ENCODE results near the gene MCHR1. TPM values are rescaled to one million over a fixed set of nuclear protein-coding genes. Genes with fewer than 3 reads are reported as not detected.

MCHR1 gene
- total and polyA plus RNA-seq, 4 donors, result 0.23 to 2.4 (median 1.1) TPM

DNA sequence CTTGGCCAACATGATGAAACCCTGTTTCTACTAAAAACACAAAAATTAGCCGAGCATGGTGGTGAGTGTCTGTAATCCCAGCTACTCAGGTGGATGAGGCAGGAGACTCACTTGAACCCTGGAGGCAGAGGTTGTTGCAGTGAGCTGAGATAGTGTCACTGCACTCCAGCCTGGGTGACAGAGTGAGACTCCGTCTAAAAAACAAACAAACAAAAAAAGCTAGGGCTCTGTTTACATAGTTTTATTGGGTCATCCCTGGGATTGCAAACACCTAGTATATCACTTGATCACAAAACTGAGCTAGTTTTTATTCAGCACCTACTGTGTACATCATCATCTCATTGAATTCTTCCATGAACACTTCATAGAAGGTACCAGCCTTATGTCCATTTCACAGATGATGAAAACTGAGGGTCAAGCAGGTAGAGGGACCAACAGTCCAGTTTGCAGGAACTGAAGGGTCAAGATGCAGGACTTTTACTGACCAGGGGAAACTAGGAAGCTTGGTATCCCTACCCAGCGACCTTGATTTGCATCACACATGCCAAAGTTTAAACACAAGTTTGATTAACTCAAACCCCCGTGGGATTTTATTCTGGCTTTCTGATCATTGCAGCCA is 33.6 kb upstream of the MCHR1 start:
- H3K27ac ChIP-seq (ENCODE audit: low read depth in 1 of 2, low read length in 2 of 2), result no peak overlapping the region
- peaks cover 0 to 5% (median 0%) of the 10 kb centered on the region in 4 donors for H3K4me1 ChIP-seq (ENCODE audit: control insufficient read depth in 4 of 4, insufficient read depth in 4 of 4, low read length in 3 of 4)
- H3K27me3 ChIP-seq (ENCODE audit: control insufficient read depth in 4 of 4, insufficient read depth in 4 of 4, low read length in 3 of 4), result no peaks in the 10 kb centered on the region
- no peak for DNase-seq (ENCODE audit: low spot score)
- no peak overlapping the region for H3K4me3 ChIP-seq (ENCODE audit: low read depth in 1 of 3, low read length in 3 of 3)
- WGBS, result 38% methylated on average over 4 of the region's 4 CpGs
- H3K9me3 ChIP-seq (ENCODE audit: control insufficient read depth in 4 of 4, low read length in 3 of 4), result no peaks in the 10 kb centered on the region
- no peaks in the 10 kb centered on the region for H3K36me3 ChIP-seq (ENCODE audit: control insufficient read depth in 4 of 4, insufficient read depth in 3 of 4, low read depth in 1 of 4, low read length in 3 of 4)
- H3K9ac ChIP-seq (ENCODE audit: low read depth in 1 of 2, low read length in 2 of 2), result no peak overlapping the region
- no peak for TF ChIP-seq HNF4G (IDR thresholded peaks at IDR 0.05)
- no peak for TF ChIP-seq EGR1 (IDR thresholded peaks at IDR 0.05; ENCODE audit: low read depth in 2 of 2)
- TF ChIP-seq, protein P1, sequence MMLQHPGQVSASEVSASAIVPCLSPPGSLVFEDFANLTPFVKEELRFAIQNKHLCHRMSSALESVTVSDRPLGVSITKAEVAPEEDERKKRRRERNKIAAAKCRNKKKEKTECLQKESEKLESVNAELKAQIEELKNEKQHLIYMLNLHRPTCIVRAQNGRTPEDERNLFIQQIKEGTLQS (IDR thresholded peaks at IDR 0.05), result no peak
- TF ChIP-seq RAD21 (IDR thresholded peaks at IDR 0.05), result no peak
- no peak for TF ChIP-seq CTCF (IDR thresholded peaks at IDR 0.05; ENCODE audit: low read depth, low read length, missing input control)
- TF ChIP-seq RXRA (IDR thresholded peaks at IDR 0.05), result no peak
- TF ChIP-seq NR2F2 (IDR thresholded peaks at IDR 0.05), result no peak
- TF ChIP-seq HNF4A (conservative IDR thresholded peaks at IDR 0.05), result no peak
- no peak for TF ChIP-seq FOXA2 (IDR thresholded peaks at IDR 0.05)
- TF ChIP-seq ZBTB33 (IDR thresholded peaks at IDR 0.05), result no peak
- no peak for TF ChIP-seq GABPA (IDR thresholded peaks at IDR 0.05 in 1 of 2, conservative IDR thresholded peaks at IDR 0.05 in 1 of 2)
- no peak for TF ChIP-seq SP1 (IDR thresholded peaks at IDR 0.05)
- TF ChIP-seq TAF1 (conservative IDR thresholded peaks at IDR 0.05), result no peak

DNA sequence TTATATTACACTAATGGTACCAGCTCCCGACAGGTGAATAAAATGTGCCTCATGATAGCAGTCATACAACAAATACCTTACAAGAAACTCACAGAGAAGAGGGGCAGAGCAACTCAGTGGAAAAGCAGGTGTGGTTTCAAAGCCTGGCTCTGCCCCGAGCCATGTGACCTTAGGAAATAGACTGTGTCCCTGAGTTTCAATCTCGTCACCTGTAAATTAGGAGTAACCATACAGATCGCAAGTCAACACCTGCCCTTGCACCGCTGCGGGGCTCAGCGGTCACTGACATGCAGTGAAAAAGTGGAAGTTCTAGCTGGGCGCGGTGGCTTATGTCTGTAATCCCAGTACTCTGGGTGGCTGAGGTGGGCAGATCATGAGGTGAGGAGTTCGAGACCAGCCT is 30.9 kb upstream of the MCHR1 start:
- DNase-seq (ENCODE audit: low spot score), result no peak

More for the DNA sequence above, 30.9 kb upstream of the MCHR1 start:
- H3K36me3 ChIP-seq (ENCODE audit: control insufficient read depth in 4 of 4, insufficient read depth in 3 of 4, low read depth in 1 of 4, low read length in 3 of 4), result no peaks in the 10 kb centered on the region
- H3K4me3 ChIP-seq (ENCODE audit: low read depth in 1 of 3, low read length in 3 of 3), result no peak overlapping the region
- no peak overlapping the region for H3K27ac ChIP-seq (ENCODE audit: low read depth in 1 of 2, low read length in 2 of 2)
- TF ChIP-seq RXRA (IDR thresholded peaks at IDR 0.05), result no peak
- no peak for TF ChIP-seq TAF1 (conservative IDR thresholded peaks at IDR 0.05)
- TF ChIP-seq HNF4A (conservative IDR thresholded peaks at IDR 0.05), result no peak
- TF ChIP-seq HNF4G (IDR thresholded peaks at IDR 0.05), result no peak
- no peak for TF ChIP-seq SP1 (IDR thresholded peaks at IDR 0.05)
- no peak for TF ChIP-seq EGR1 (IDR thresholded peaks at IDR 0.05; ENCODE audit: low read depth in 2 of 2)
- TF ChIP-seq GABPA (IDR thresholded peaks at IDR 0.05 in 1 of 2, conservative IDR thresholded peaks at IDR 0.05 in 1 of 2), result no peak
- no peak for TF ChIP-seq RAD21 (IDR thresholded peaks at IDR 0.05)
- 90% methylated on average over 10 of the region's 10 CpGs for WGBS
- peaks cover 0 to 5% (median 2%) of the 10 kb centered on the region in 4 donors for H3K4me1 ChIP-seq (ENCODE audit: control insufficient read depth in 4 of 4, insufficient read depth in 4 of 4, low read length in 3 of 4)
- no peaks in the 10 kb centered on the region for H3K9me3 ChIP-seq (ENCODE audit: control insufficient read depth in 4 of 4, low read length in 3 of 4)
- H3K27me3 ChIP-seq (ENCODE audit: control insufficient read depth in 4 of 4, insufficient read depth in 4 of 4, low read length in 3 of 4), result no peaks in the 10 kb centered on the region
- H3K9ac ChIP-seq (ENCODE audit: low read depth in 1 of 2, low read length in 2 of 2), result no peak overlapping the region
